ENCODE results near the gene PYM1. TPM values are rescaled to one million over a fixed set of nuclear protein-coding genes. Genes with fewer than 3 reads are reported as not detected.
"Not testable (repeated sequence)": the region's sequence is repeated elsewhere in the genome, so short reads cannot be mapped to it uniquely, and the experiment has no call there.

Gene PYM1
- total and polyA plus RNA-seq, 7 donors: 14.6 to 39.8 (median 19.0) TPM

DNA sequence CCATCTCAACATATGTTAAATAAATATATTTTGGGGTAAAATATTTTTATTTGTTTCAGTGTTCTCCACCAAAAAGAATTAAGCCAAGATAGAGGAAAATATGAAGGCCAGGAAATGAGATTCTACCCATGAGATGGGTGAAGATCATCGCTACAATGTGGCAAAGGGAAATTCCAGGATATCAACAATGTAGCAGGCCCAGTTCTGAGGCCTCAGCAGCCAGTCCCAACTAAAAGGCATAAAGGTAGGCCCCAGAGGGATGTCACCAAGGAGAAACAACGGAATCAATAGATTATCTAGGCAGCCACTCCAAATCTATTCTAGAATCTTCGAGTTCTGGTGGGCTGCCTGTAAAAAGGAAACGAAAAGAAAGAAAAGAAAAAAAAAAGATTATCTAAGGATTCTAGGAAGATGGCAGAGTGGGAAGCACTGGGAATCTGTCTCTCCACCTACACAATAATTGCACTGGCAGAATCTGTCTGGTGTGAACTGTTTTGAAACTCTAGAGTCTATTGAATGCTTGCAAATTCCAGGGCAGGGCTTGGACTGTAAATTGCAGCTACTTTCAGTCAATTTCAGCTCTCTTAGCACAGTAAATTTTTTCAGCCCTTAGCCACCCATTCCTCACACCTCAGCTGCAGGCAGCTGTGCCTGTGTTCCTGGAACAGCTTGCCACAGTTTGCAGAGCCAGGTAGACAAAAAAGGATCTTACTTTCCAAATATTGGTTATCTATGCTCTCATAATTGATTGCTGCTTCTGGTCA is 51.8 kb downstream of the PYM1 start:
- Histone ChIP-seq H3K36me3 (ENCODE audit: insufficient read depth in 1 of 2, low read depth in 1 of 2) (no peaks in the 10 kb centered on the region), H3K27me3 (ENCODE audit: insufficient read depth in 3 of 3, low read length in 2 of 3) (no peaks in the 10 kb centered on the region), H3K4me3 (no peak overlapping the region), H3K9me3 (peaks cover 7% of the 10 kb centered on the region), H3K27ac (no peak overlapping the region), H3K4me1 (no peaks in the 10 kb centered on the region)
- DNase-seq (no peak), ATAC-seq (no peak)
- 78 to 85% (median 82%) methylated on average over 4 of the region's 4 CpGs for WGBS, 3 donors
- intact Hi-C loops (cut with DNase I): no loop called here
- TF ChIP-seq, protein P1, sequence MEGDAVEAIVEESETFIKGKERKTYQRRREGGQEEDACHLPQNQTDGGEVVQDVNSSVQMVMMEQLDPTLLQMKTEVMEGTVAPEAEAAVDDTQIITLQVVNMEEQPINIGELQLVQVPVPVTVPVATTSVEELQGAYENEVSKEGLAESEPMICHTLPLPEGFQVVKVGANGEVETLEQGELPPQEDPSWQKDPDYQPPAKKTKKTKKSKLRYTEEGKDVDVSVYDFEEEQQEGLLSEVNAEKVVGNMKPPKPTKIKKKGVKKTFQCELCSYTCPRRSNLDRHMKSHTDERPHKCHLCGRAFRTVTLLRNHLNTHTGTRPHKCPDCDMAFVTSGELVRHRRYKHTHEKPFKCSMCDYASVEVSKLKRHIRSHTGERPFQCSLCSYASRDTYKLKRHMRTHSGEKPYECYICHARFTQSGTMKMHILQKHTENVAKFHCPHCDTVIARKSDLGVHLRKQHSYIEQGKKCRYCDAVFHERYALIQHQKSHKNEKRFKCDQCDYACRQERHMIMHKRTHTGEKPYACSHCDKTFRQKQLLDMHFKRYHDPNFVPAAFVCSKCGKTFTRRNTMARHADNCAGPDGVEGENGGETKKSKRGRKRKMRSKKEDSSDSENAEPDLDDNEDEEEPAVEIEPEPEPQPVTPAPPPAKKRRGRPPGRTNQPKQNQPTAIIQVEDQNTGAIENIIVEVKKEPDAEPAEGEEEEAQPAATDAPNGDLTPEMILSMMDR (IDR thresholded peaks at IDR 0.05): no peak

DNA sequence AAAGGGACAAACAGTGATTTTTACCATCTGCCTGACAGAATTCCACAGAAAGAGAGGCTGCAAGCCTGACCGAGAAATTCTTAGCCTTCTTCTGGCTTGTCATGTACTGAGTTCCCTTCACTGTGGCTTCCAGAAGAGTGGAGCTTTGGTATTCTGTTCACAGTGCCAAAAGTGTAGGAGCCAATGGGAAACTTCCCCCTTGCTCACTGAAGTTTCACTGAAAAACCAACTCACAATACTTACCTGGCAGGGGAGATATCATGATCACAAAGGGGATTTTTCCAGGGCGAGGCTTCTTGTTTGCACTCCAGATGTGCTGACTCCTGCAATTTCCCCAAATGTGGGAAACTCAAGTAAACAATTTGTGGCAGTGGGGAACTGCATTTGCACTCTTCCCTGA is 53.3 kb downstream of the PYM1 start:
- intact Hi-C loops (cut with DNase I): no loop called here
- TF ChIP-seq, protein P1 (IDR thresholded peaks at IDR 0.05): no peak
- Histone ChIP-seq H3K27me3 (ENCODE audit: insufficient read depth in 3 of 3, low read length in 2 of 3) (no peaks in the 10 kb centered on the region), H3K4me3 (no peak overlapping the region), H3K4me1 (no peaks in the 10 kb centered on the region), H3K27ac (no peak overlapping the region), H3K36me3 (ENCODE audit: insufficient read depth in 1 of 2, low read depth in 1 of 2) (no peaks in the 10 kb centered on the region), H3K9me3 (peaks cover 7% of the 10 kb centered on the region)
- ATAC-seq (no peak), DNase-seq (no peak)
- WGBS, 3 donors: 46 to 56% (median 55%) methylated on average over 2 of the region's 2 CpGs

DNA sequence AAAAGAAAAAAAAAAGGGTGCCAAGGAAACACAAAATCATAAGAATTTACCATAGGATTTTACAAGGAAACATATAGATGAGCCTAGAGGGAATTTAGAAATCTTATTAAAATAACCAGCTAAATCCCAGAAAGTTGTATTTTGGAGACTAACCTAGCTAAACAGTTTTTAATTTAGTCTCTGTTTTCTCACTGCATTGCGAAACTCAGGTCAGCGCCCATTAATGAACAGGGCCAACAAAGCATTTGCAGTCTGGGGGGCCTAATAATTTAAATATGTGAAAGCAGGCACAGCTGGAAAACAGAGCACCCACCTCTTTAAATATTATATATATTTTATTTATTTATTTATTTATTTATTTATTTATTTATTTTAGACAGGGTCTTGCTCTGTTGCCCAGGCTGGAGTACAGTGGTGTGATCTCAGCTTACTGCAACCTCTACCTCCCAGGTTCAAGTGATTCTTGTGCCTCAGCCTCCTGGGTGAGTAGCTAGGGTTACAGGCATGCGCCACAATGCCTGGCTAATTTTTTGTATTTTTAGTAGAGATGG is 61.2 kb downstream of the PYM1 start:
- intact Hi-C loops (cut with DNase I); H3K27ac ChIP-seq; H3K4me1 ChIP-seq; H3K4me3 ChIP-seq; H3K9me3 ChIP-seq; H3K36me3 ChIP-seq (ENCODE audit: insufficient read depth in 1 of 2, low read depth in 1 of 2); H3K27me3 ChIP-seq (ENCODE audit: insufficient read depth in 3 of 3, low read length in 2 of 3); ATAC-seq; DNase-seq: not testable (repeated sequence)
- 95 to 99% (median 97%) methylated on average over 3 of the region's 3 CpGs for WGBS, 3 donors

DNA sequence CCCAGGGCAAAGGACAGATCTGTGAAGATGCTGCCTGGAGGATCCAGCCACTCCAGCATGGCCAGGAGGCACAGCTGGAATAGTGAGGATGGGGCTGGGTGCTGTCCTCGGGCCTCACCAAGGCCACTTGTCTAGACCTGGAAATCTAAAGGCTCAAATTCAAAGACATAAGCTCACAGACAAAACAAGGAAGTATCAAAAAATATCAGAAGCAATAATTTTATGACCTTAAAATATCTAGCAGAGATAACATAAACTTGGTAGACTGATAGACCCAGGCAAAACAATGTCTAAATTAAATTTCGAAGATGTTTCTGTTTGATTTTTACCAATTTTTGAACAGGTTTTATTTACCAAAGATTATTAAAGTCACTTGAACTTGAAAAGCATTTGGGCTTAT is 62.4 kb downstream of the PYM1 start:
- Histone ChIP-seq H3K27ac (no peak overlapping the region), H3K4me1 (no peaks in the 10 kb centered on the region), H3K4me3 (no peak overlapping the region), H3K36me3 (ENCODE audit: insufficient read depth in 1 of 2, low read depth in 1 of 2) (no peaks in the 10 kb centered on the region), H3K9me3 (peaks cover 7% of the 10 kb centered on the region), H3K27me3 (ENCODE audit: insufficient read depth in 3 of 3, low read length in 2 of 3) (no peaks in the 10 kb centered on the region)
- WGBS, 3 donors: 89 to 95% (median 92%) methylated on average over 2 of the region's 2 CpGs
- ATAC-seq: no peak
- TF ChIP-seq, protein P1 (IDR thresholded peaks at IDR 0.05): no peak
- intact Hi-C loops (cut with DNase I): no loop called here
- no peak for DNase-seq

DNA sequence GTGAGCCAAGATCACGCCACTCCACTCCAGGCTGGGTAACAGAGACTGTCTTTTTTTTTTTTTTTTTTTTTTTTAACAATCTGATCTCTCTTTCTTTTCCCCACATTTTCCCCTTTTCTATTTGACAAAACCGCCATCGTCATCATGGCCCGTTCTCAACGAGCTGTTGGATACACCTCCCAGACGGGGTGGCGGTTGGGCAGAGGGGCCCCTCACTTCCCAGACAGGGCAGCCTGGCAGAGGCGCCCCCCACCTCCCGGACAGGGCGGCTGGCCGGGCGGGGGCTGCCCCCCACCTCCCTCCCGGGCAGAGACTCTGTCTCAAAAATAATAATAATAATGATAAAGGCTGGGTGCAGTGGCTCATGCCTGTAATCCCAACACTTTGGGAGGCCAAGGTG is 64.8 kb downstream of the PYM1 start:
- H3K27ac ChIP-seq; intact Hi-C loops (cut with DNase I); H3K27me3 ChIP-seq (ENCODE audit: insufficient read depth in 3 of 3, low read length in 2 of 3); DNase-seq; H3K4me3 ChIP-seq; ATAC-seq; H3K4me1 ChIP-seq; H3K9me3 ChIP-seq; H3K36me3 ChIP-seq (ENCODE audit: insufficient read depth in 1 of 2, low read depth in 1 of 2): not testable (repeated sequence)
- 94 to 96% (median 95%) methylated on average over 13 of the region's 13 CpGs for WGBS, 3 donors
